Measurements from ENCODE around the gene UGT1A5. TPM values are rescaled to one million over a fixed set of nuclear protein-coding genes. Genes with fewer than 3 reads are reported as not detected.

UGT1A5 gene
- total RNA-seq = 1.2 TPM

DNA sequence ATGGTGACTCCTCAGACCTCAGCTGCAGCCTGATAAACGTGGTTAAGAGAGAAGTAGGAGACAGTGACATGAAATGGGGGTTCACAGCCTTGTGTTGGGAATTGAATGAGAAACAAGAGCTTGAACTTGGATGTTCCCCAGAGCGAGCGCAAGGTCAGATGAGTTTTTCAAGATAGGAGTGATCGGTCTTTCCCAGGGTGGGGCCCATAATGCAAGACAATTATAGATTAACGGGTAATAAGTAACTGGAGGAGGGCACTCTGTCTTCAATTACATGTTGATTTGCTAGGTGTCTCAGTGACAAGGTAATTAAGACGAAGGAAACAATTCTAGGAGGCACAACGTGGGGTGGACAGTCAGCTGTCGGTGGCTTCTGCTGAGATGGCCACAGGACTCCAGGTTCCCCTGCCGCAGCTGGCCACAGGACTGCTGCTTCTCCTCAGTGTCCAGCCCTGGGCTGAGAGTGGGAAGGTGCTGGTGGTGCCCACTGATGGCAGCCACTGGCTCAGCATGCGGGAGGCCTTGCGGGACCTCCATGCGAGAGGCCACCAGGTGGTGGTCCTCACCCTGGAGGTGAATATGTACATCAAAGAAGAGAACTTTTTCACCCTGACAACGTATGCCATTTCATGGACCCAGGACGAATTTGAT lies at the start of gene UGT1A5:
Gene UGT1A5 (plus strand): TSS at position 297 of the 651 bp plus-strand sequence. CDS start 85 bp downstream, at position 382.
- Histone ChIP-seq H3K4me1 (peaks cover 7% of the 10 kb centered on the region), H3K36me3 (no peaks in the 10 kb centered on the region), H3K27me3 (no peaks in the 10 kb centered on the region), H3K27ac (no peak within 1 kb of the TSS), H3K4me3 (no peak within 1 kb of the TSS), H3K9me3 (no peaks in the 10 kb centered on the region)
- intact Hi-C loops (cut with DNase I) = no loop called here
- DNase-seq (ENCODE audit: extremely low spot score in 2 of 2) = no peak
- no peak for TF ChIP-seq POLR2AphosphoS5 (IDR thresholded peaks at IDR 0.05; ENCODE audit: insufficient read depth in 1 of 2, low read depth in 1 of 2)
- TF ChIP-seq POLR2A (IDR thresholded peaks at IDR 0.05) = no peak
- TF ChIP-seq, protein P1, sequence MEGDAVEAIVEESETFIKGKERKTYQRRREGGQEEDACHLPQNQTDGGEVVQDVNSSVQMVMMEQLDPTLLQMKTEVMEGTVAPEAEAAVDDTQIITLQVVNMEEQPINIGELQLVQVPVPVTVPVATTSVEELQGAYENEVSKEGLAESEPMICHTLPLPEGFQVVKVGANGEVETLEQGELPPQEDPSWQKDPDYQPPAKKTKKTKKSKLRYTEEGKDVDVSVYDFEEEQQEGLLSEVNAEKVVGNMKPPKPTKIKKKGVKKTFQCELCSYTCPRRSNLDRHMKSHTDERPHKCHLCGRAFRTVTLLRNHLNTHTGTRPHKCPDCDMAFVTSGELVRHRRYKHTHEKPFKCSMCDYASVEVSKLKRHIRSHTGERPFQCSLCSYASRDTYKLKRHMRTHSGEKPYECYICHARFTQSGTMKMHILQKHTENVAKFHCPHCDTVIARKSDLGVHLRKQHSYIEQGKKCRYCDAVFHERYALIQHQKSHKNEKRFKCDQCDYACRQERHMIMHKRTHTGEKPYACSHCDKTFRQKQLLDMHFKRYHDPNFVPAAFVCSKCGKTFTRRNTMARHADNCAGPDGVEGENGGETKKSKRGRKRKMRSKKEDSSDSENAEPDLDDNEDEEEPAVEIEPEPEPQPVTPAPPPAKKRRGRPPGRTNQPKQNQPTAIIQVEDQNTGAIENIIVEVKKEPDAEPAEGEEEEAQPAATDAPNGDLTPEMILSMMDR (IDR thresholded peaks at IDR 0.05) = no peak

DNA sequence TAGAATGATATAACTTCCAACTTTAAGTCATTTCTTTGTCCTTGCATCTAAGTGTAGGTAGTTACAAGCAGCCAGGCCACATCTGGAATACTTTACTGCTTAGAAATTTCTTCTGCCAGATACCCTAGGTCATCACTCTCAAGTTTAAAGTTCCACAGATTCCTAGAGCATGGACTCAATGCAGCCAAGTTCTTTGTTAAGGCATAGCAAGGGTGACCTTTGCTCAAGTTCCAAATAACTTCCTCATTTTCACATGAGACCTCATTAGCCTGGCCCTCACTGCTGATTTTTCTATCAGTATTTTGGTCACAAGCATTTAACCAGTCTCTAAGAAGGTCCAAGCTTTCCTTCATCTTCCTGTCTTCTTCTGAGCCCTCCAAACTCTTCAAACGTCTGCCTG lies 48.8 kb upstream of the UGT1A5 start:
- intact Hi-C loops (cut with DNase I) = no loop called here
- no peak overlapping the region for H3K4me3 ChIP-seq
- H3K27me3 ChIP-seq = no peaks in the 10 kb centered on the region
- no peak overlapping the region for H3K27ac ChIP-seq
- H3K9me3 ChIP-seq = no peaks in the 10 kb centered on the region
- DNase-seq (ENCODE audit: extremely low spot score in 2 of 2) = no peak
- no peak for TF ChIP-seq POLR2A (IDR thresholded peaks at IDR 0.05)
- H3K4me1 ChIP-seq = no peaks in the 10 kb centered on the region
- no peaks in the 10 kb centered on the region for H3K36me3 ChIP-seq

DNA sequence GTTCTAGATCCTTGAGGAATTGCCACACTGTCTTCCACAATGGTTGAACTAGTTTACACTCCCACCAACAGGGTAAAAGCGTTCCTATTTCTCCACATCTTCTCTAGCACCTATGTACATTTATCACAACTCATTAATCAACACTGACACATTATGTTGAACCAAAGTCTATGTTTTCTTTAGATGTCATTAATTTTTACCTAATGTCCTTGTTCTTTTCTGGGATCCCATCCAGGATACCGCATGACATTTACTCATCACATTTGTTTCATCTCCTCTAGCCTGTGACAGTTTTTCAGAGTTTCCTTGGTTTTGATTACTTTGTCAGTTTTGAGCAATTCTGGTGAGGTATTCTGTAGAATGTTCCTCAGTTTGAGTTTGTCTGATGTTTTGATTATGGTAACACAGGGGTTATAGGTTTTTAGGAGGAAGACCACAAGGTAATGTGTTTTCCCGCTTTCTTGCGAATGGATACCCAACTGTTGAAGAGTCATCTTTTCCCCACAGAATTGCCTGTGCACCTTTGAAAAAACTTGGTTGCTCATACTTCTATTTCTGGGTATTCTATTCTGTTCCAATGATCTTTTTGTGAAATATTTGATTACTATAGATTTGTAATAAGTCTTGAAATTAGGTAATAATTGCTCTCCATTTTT lies 44.0 kb upstream of the UGT1A5 start:
- no peaks in the 10 kb centered on the region for H3K36me3 ChIP-seq
- H3K4me3 ChIP-seq = no peak overlapping the region
- no peaks in the 10 kb centered on the region for H3K4me1 ChIP-seq
- no peak for TF ChIP-seq POLR2AphosphoS5 (IDR thresholded peaks at IDR 0.05; ENCODE audit: insufficient read depth in 1 of 2, low read depth in 1 of 2)
- no peak overlapping the region for H3K27ac ChIP-seq
- intact Hi-C loops (cut with DNase I) = no loop called here
- H3K27me3 ChIP-seq = no peaks in the 10 kb centered on the region
- no peak for DNase-seq (ENCODE audit: extremely low spot score in 2 of 2)
- no peaks in the 10 kb centered on the region for H3K9me3 ChIP-seq

DNA sequence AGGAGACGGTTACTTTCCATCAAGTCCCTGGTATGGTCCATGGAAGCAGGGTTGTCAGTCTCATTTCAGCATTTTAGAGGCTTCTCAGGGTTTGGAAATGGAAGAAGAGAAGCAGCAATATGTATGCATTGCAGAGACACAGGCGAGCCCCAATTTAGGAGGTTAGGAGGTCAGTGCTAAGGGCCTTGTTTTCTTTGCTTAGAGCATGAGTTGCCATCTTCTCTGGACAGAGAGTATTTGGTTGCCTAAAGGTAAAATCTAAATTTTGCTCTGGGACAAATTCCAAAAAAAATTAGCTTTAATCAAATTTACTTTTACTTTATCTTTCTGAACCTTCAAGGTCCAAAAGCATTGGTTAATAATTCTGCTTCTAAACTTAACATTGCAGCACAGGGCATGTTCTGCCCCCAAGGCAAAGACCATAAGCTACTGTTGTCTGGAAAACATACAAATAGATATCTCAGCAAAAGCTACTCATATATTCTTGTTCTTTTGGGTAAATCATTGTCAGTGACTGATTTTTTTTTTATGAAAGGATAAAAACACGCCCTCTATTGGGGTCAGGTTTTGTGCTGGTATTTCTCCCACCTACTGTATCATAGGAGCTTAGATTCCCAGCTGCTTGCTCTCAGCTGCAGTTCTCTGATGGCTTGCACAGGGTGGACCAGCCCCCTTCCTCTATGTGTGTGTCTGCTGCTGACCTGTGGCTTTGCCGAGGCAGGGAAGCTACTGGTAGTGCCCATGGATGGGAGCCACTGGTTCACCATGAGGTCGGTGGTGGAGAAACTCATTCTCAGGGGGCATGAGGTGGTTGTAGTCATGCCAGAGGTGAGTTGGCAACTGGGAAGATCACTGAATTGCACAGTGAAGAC lies 41.2 kb upstream of the UGT1A5 start, which contains the start of gene UGT1A9:
Gene UGT1A9 (plus strand): TSS at position 609 of the 872 bp plus-strand sequence. CDS start 37 bp downstream, at position 646.
- TF ChIP-seq, protein P1 (IDR thresholded peaks at IDR 0.05) = no peak
- TF ChIP-seq POLR2AphosphoS5 (IDR thresholded peaks at IDR 0.05; ENCODE audit: insufficient read depth in 1 of 2, low read depth in 1 of 2) = no peak
- no peak for TF ChIP-seq POLR2A (IDR thresholded peaks at IDR 0.05)
- intact Hi-C loops (cut with DNase I) = no loop called here

DNA sequence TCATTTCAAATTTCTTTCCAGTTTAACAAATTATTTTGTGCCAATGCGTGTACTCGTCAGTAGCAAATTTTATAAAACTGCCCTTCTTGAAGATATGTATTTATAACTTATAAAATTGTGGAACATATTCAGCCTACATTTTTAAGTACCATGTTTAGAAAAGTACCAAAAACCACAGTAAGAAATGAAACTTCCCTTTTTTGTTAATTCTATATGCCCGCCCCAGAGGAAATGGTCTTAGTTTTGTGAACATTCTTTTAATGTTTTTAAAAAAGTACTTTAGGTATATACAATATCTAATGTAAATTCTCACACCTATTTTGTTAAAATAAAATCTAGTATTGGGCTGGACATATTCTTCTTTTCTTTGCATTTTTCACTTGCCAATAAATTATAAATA lies 39.8 kb upstream of the UGT1A5 start:
- Histone ChIP-seq H3K27me3 (no peaks in the 10 kb centered on the region), H3K36me3 (no peaks in the 10 kb centered on the region), H3K4me3 (no peak overlapping the region), H3K9me3 (no peaks in the 10 kb centered on the region), H3K4me1 (no peaks in the 10 kb centered on the region), H3K27ac (no peak overlapping the region)
- TF ChIP-seq POLR2A (IDR thresholded peaks at IDR 0.05) = no peak
- TF ChIP-seq POLR2AphosphoS5 (IDR thresholded peaks at IDR 0.05; ENCODE audit: insufficient read depth in 1 of 2, low read depth in 1 of 2) = no peak
- TF ChIP-seq, protein P1 (IDR thresholded peaks at IDR 0.05) = no peak
- intact Hi-C loops (cut with DNase I) = no loop called here
- DNase-seq (ENCODE audit: extremely low spot score in 2 of 2) = no peak

More for the DNA sequence above, 41.2 kb upstream of the UGT1A5 start, which contains the start of gene UGT1A9:
- Histone ChIP-seq H3K27ac (no peak within 1 kb of the TSS), H3K36me3 (no peaks in the 10 kb centered on the region), H3K9me3 (no peaks in the 10 kb centered on the region), H3K4me1 (no peaks in the 10 kb centered on the region), H3K4me3 (no peak within 1 kb of the TSS), H3K27me3 (no peaks in the 10 kb centered on the region)
- no peak for DNase-seq (ENCODE audit: extremely low spot score in 2 of 2)

Data from vagina (tissue), 2 donors.